Panc1 (cell line): ENCODE data around the gene POLD1. TPM values are rescaled to one million over a fixed set of nuclear protein-coding genes. Genes with fewer than 3 reads are reported as not detected.

ENCODE experiments used
- ATAC-seq: fragments of 200-7000 bp; cut with Tn5 transposase; 2 replicates; pipeline ENCODE4 v1.9.1; 2020; ENCODE audit warnings: mild to moderate bottlenecking, moderate library complexity
- BruUV-seq: library from RNA; stranded (reverse); fragments of 400-500 nt; replicated peaks from 2 replicates; lab custom pipeline; 2021; lab: Mats Ljungman, UMichigan
- CTCF ChIA-PET: fragments of 300-600 bp; sonication (Branson Sonifier 250); formaldehyde crosslinking; loops from one replicate; lab custom pipeline; 2022; ENCODE audit warnings: antibody characterized with exemption; lab: Charles Lee
- POLR2A ChIA-PET: fragments of 300-600 bp; sonication (Branson Sonifier 250); formaldehyde crosslinking; loops from one replicate; lab custom pipeline; 2022; ENCODE audit warnings: antibody characterized with exemption; lab: Charles Lee
- DNase-seq: peaks from one replicate; pipeline ENCODE4 v3.0.0-alpha.2; 2010; ENCODE audit warnings: low read depth, low spot score
- H3K27ac ChIP-seq: 2 replicates; pipeline ENCODE4 v1.5.1; 2011; ENCODE audit warnings: mild to moderate bottlenecking, low read length, inconsistent platforms
- H3K27me3 ChIP-seq: fragments of 200-500 bp; sonication (Bioruptor generic); 2 replicates; pipeline ENCODE4 v1.6.0; 2014; ENCODE audit warnings: low read length, inconsistent platforms; ENCODE audit not compliant: control insufficient read depth, insufficient read depth
- H3K36me3 ChIP-seq: fragments of 200-500 bp; sonication (Bioruptor generic); 2 replicates; pipeline ENCODE4 v1.5.1; 2014; ENCODE audit warnings: inconsistent platforms, mild to moderate bottlenecking, low read length, moderate library complexity; ENCODE audit not compliant: control insufficient read depth, insufficient read depth
- H3K4me1 ChIP-seq: 2 replicates; pipeline ENCODE4 v1.5.1; 2011; ENCODE audit warnings: inconsistent platforms, mild to moderate bottlenecking, low read length, moderate library complexity; ENCODE audit not compliant: control insufficient read depth, insufficient read depth
- H3K4me3 ChIP-seq, 2 experiments: 2 replicates each; pipeline ENCODE4 v1.5.1; 2011 to 2012; ENCODE audit warnings: low read depth in 2 of 2, low read length in 2 of 2, mild to moderate bottlenecking in 2 of 2, inconsistent platforms in 1 of 2, moderate library complexity in 1 of 2
- H3K9me3 ChIP-seq: fragments of 200-500 bp; sonication (Bioruptor generic); 2 replicates; pipeline ENCODE4 v1.5.1; 2014; ENCODE audit warnings: low read depth, mild to moderate bottlenecking, inconsistent platforms, low read length, moderate library complexity; ENCODE audit not compliant: control insufficient read depth, insufficient read depth
- POLR2AphosphoS5 ChIP-seq: IDR thresholded peaks from 2 replicates; pipeline ENCODE4 v1.6.1; 2012; ENCODE audit warnings: mild to moderate bottlenecking, low read depth, low read length, moderate library complexity
- SIN3A ChIP-seq: IDR thresholded peaks from 2 replicates; pipeline ENCODE4 v1.6.1; 2012; ENCODE audit warnings: low read depth, mild to moderate bottlenecking, low read length, moderate library complexity, borderline replicate concordance; ENCODE audit not compliant: insufficient read depth
- TCF7L2 ChIP-seq: IDR thresholded peaks from 2 replicates; pipeline ENCODE4 v1.6.1; 2011; ENCODE audit warnings: mild to moderate bottlenecking, low read depth, low read length, inconsistent platforms
- in situ Hi-C: cut with HindIII; loops from 2 replicates; pipeline ENCODE4 v1.10.0; 2016; ENCODE audit warnings: low sequenced_read_pairs, low pct_unique_long_range_greater_than_20kb
- intact Hi-C: fragments of 100-400 bp; cut with micrococcal nuclease; formaldehyde crosslinking; loops from one replicate; pipeline ENCODE4 v1.10.0; 2022; ENCODE audit not compliant: unreplicated experiment
- total RNA-seq: library from RNA; stranded (reverse); gene quantifications from one replicate; pipeline ENCODE4 v1.2.1, GENCODE V29; 2021; ENCODE audit not compliant: unreplicated experiment
- TF ChIP-seq, protein P1 (sequence below): fragments of 450-650 bp; IDR thresholded peaks from 2 replicates; pipeline ENCODE4 v1.5.1; 2017; ENCODE audit warnings: mild to moderate bottlenecking
- TF ChIP-seq, protein P2 (sequence below), 2 experiments: IDR thresholded peaks; 2 replicates each; pipeline ENCODE4 v1.6.1; 2011 to 2012; ENCODE audit warnings: low read depth in 2 of 2, control low read depth in 1 of 2, low read length in 1 of 2, mild to moderate bottlenecking in 1 of 2, moderate library complexity in 1 of 2; ENCODE audit not compliant: insufficient read depth in 1 of 2

The POLD1 gene
- total RNA-seq, 1 experiment from 2014 or later = 71.7 TPM

DNA sequence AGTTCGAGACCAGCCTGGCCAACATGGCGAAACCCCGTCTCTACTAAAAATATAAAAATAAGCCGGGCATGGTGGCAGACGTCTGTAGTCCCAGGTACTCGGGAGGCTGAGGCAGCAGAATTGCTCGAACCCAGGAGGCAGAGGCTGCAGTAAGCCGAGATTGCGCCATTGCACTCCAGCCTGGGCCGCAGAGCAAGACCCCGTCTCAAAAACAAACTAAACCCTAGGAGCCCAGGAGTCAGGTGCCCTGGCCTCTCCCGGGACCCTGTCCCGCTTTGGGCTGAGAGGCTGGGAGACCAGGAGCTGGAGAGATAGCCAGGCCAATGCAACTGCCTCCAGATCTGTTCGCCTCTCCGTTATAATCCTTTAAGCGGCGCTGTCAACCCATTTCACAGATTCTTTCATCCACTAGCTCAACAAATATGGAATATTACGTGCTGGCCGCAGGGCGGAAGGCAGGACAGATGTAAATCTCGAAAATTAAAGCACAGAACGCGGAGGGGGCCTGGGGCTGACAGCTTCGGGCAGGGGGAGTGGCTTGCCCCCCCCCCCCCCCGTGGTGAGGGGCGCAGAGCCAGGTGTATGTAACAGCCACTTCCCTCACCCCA, 43.3 kb downstream of the POLD1 start:
- no peaks in the 10 kb centered on the region for H3K27me3 ChIP-seq
- DNase-seq = no peak
- POLR2A ChIA-PET = interaction anchor here (0.6 kb wide), 1 partner anchor 160 kb away, joined by 3 read pairs; no protein-coding TSS in a partner anchor
- H3K4me3 ChIP-seq = peak overlapping the region; percentile 21 to 36
- no peaks in the 10 kb centered on the region for H3K36me3 ChIP-seq
- H3K9me3 ChIP-seq = no peaks in the 10 kb centered on the region
- H3K27ac ChIP-seq = no peak overlapping the region
- in situ Hi-C loops = no loop called here
- TF ChIP-seq, protein P1, sequence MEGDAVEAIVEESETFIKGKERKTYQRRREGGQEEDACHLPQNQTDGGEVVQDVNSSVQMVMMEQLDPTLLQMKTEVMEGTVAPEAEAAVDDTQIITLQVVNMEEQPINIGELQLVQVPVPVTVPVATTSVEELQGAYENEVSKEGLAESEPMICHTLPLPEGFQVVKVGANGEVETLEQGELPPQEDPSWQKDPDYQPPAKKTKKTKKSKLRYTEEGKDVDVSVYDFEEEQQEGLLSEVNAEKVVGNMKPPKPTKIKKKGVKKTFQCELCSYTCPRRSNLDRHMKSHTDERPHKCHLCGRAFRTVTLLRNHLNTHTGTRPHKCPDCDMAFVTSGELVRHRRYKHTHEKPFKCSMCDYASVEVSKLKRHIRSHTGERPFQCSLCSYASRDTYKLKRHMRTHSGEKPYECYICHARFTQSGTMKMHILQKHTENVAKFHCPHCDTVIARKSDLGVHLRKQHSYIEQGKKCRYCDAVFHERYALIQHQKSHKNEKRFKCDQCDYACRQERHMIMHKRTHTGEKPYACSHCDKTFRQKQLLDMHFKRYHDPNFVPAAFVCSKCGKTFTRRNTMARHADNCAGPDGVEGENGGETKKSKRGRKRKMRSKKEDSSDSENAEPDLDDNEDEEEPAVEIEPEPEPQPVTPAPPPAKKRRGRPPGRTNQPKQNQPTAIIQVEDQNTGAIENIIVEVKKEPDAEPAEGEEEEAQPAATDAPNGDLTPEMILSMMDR = no peak
- TF ChIP-seq SIN3A (no peak), TCF7L2 (no peak)
- no TSS peak for BruUV-seq
- ATAC-seq = no peak
- intact Hi-C loops = no loop called here
- H3K4me1 ChIP-seq = no peaks in the 10 kb centered on the region
- CTCF ChIA-PET = interaction anchor here (0.6 kb wide), 1 partner anchor 60 kb away, joined by 11 read pairs; no protein-coding TSS in a partner anchor

DNA sequence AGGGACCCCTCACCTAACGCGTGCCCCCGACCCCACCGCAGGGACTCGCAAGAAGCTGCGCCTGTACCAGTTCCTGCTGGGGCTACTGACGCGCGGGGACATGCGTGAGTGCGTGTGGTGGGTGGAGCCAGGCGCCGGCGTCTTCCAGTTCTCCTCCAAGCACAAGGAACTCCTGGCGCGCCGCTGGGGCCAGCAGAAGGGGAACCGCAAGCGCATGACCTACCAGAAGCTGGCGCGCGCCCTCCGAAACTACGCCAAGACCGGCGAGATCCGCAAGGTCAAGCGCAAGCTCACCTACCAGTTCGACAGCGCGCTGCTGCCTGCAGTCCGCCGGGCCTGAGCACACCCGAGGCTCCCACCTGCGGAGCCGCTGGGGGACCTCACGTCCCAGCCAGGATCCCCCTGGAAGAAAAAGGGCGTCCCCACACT, 43.9 kb downstream of the POLD1 start:
- TF ChIP-seq TCF7L2 = no peak
- TF ChIP-seq, protein P2, sequence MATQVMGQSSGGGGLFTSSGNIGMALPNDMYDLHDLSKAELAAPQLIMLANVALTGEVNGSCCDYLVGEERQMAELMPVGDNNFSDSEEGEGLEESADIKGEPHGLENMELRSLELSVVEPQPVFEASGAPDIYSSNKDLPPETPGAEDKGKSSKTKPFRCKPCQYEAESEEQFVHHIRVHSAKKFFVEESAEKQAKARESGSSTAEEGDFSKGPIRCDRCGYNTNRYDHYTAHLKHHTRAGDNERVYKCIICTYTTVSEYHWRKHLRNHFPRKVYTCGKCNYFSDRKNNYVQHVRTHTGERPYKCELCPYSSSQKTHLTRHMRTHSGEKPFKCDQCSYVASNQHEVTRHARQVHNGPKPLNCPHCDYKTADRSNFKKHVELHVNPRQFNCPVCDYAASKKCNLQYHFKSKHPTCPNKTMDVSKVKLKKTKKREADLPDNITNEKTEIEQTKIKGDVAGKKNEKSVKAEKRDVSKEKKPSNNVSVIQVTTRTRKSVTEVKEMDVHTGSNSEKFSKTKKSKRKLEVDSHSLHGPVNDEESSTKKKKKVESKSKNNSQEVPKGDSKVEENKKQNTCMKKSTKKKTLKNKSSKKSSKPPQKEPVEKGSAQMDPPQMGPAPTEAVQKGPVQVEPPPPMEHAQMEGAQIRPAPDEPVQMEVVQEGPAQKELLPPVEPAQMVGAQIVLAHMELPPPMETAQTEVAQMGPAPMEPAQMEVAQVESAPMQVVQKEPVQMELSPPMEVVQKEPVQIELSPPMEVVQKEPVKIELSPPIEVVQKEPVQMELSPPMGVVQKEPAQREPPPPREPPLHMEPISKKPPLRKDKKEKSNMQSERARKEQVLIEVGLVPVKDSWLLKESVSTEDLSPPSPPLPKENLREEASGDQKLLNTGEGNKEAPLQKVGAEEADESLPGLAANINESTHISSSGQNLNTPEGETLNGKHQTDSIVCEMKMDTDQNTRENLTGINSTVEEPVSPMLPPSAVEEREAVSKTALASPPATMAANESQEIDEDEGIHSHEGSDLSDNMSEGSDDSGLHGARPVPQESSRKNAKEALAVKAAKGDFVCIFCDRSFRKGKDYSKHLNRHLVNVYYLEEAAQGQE (IDR thresholded peaks at IDR 0.05; ENCODE audit: insufficient read depth in 1 of 2, low read depth in 2 of 2, low read length in 1 of 2) = no peak
- no peak for TF ChIP-seq SIN3A
- no peak for TF ChIP-seq POLR2AphosphoS5
- TF ChIP-seq, protein P1 = no peak
- no peaks in the 10 kb centered on the region for H3K36me3 ChIP-seq
- no TSS peak for BruUV-seq
- H3K27me3 ChIP-seq = no peaks in the 10 kb centered on the region
- H3K4me3 ChIP-seq = peak overlapping the region; percentile 21 to 36
- in situ Hi-C loops = no loop called here
- no peaks in the 10 kb centered on the region for H3K9me3 ChIP-seq
- no peak overlapping the region for H3K27ac ChIP-seq
- CTCF ChIA-PET = interaction anchor here (0.6 kb wide), 1 partner anchor 60 kb away, joined by 11 read pairs; no protein-coding TSS in a partner anchor
- no peak for DNase-seq
- no peaks in the 10 kb centered on the region for H3K4me1 ChIP-seq
- peak; percentile 71 for ATAC-seq
- intact Hi-C loops = no loop called here
- POLR2A ChIA-PET = interaction anchor here (0.5 kb wide), 1 partner anchor 26 kb away, joined by 3 read pairs; no protein-coding TSS in a partner anchor
